DMS114 treated with DMSO at 0.1 percent for 48 hours (cell line): ENCODE results near the gene RASGEF1C.
"Not testable (repeated sequence)": the region's sequence is repeated elsewhere in the genome, so short reads cannot be mapped to it uniquely, and the experiment has no call there.

Source experiments
- DNase-seq: peaks from one replicate; lab custom pipeline; 2025; ENCODE audit not compliant: unreplicated experiment; lab: John Stamatoyannopoulos, UW

RASGEF1C gene

GRCh38 chr5:180136630-180137381 is 72.2 kb downstream of the RASGEF1C start:
- DNase-seq, result no peak

DNA sequence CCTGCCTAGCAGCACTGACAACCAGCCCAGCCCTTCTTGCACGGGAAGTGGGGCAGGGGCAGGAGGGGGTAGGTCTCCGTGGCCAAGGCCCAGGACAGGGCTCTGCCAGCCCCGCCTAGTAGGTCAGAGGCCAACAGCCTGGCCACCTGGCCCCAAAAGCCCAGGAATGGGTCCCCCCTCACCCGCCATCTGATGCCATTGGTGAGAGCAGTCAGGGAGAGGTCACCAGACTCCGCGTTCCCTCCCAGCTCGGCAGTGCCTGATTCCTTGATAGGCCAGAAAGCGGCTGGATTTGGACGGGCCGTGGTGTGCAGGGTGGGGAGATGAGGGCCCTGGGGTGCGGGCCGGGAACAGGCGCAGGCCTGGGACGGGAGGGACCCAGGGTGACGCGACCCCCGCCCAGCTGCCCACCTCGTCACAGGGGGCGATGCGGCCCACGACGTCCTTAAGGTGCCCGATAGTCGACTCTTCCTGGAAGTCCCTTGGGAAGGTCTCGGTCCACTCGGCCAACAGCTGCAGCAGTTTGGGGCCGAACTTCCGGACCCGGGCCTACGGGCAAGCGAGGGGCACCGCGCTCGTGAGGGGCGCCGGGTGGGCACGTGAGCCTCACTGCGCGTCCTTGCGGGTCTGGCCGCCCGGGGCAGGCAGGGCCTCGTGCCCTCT is 72.9 kb downstream of the RASGEF1C start:
- no peak for DNase-seq

- no peak for DNase-seq
Measured at GRCh38 chr5:180135128-180135955, 73.7 kb downstream of the RASGEF1C start.

DNA sequence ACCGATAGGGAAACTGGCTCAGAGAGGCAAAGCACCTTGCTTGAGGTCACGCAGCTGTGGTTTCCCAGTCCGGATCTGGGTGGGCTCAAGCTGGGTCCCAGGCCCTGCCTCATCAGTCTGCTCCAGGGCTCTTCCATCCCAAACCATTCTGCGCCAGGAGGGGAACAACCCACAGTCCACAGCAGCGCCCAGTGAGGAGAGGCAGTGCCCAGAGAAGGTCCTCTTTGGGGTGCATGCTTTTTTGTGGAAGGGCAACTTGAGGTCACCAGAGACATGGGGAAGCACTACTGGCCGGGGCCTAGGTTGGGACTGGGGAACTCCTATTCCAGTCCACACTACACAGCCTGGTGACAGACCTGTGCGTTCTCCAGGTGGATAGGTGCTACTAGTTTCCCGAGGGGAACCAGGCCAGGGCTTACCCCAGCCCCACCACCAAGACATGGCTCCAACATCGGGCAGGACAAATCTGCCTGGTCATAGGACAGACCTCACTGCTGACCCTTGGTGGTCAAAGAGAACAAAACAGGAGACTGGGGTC is 75.0 kb downstream of the RASGEF1C start:
- DNase-seq, result no peak

- no peak for DNase-seq
Measured at GRCh38 chr5:180133551-180133950, 75.5 kb downstream of the RASGEF1C start.

GRCh38 chr5:180133060-180133459 is 76.0 kb downstream of the RASGEF1C start:
- no peak for DNase-seq

DNA sequence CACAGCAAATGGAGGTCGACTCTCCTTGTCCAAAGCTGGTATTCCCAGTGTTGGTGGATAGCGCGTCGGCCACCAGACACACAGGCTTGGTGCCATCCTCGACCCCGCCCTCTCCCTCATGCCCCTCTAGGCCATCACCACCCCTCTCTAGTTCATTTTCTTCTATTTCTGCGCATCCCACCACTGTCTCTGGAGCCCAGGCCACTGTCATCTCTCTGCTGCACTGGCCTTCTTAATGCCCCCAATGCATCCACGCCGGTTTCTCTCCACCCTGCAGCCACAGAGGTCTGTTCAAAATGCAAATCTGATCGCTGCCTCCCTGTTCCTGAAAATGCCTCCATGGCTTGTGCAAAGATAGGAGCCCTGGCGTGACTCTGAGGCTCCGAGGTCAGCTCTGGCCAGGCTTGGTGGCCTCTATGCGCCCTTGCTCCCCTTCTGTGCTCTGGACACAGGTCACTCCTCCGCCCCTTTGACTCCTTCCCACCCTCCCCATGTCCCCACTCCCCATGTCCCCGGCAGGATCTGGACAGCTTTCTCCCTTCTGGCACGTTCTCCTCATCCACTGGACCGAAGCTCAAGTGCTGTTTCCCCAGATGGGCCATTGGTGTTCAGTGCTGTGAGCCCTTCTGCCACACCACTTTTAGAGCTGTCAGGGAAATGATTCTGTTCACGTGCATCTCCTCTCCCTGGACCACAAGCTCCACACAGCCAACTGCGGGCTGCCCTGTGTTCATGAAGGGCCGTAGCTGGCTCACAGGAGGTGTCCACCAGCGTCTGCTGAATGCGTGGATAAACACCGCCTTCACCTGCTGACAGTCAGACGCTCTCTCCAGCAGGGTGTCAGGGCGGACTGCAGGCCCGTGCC is 77.9 kb downstream of the RASGEF1C start:
- no peak for DNase-seq

DNA sequence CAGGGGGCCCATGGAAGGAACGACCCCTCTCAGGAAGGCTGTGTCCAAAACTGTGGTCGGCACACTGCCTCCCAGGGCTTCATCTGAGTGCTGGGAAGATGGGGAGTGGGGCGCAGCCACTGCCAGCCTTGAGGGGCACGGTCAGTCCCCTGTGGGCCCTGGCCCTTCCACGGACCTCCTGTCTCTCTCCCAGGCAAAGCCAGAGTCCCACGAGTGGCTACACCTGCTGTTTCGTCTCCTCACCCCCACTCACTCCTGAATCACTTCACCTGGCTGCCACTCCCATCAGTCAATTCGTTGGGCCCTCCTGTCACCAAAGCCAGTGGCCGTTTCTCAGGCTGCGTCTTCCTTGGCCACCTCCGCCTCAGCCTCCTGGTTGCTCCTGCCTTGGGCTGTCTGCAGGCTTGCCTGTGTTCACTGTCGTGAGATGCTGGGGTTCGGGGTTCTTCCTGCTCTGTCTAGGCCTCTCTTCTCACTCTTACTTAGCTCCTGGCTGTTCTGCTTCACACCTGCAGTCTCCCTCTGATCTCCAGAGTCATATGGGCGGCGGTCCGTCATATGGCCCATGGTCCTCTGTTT is 78.6 kb downstream of the RASGEF1C start:
- no peak for DNase-seq

GRCh38 chr5:180129291-180130190 is 79.5 kb downstream of the RASGEF1C start:
- DNase-seq, result no peak

- DNase-seq, result no peak
Measured at GRCh38 chr5:180128671-180129261, 80.2 kb downstream of the RASGEF1C start.

DNA sequence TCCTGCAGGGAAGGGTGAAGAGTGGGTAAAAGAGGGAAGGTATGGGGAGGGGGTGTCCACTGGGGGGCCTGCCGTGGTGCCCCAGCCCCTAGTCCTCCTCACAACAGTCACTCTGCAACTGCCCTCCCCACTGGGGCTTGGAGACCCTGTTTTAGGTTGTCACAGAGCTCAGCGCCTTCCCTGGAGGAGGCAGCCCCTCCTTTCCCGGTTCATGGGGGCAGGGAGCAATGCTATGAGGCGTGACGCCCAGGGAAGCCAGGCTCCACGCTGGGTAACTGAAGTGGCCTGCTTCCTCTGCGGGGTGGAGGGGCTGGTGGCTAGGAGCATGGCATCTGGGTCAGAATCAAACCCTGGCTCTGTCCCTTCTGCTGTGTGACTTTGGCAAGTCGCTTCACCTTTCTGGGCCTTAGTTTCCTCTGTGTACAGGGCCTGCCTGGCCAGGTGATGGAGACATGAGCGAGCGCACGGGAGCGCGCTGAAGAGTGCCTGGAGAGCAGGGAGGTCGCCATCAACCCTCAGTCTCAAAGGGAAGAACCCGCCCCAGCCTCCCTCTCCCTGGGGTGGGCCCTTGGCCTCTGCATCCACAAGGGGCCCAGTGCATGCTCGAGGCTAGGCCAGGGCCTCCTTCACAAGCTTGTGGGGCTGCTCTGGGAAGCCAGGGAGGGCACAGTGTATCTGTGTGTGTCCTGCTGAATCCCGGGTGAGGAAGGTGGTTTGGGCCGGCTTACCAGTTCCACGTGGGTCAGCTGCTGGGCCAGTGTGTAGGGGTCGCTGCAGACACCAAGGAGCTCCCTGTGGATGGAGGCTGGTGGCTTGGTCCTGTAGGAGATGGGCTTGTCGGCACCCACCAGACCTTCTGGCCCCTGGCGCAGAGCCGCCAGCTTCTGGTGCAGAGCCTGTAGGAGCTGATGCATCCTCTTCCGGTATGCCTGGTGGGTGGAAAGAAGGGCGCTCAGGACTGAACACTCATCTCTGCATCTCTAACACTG is 81.0 kb downstream of the RASGEF1C start:
- DNase-seq, result no peak

DNA sequence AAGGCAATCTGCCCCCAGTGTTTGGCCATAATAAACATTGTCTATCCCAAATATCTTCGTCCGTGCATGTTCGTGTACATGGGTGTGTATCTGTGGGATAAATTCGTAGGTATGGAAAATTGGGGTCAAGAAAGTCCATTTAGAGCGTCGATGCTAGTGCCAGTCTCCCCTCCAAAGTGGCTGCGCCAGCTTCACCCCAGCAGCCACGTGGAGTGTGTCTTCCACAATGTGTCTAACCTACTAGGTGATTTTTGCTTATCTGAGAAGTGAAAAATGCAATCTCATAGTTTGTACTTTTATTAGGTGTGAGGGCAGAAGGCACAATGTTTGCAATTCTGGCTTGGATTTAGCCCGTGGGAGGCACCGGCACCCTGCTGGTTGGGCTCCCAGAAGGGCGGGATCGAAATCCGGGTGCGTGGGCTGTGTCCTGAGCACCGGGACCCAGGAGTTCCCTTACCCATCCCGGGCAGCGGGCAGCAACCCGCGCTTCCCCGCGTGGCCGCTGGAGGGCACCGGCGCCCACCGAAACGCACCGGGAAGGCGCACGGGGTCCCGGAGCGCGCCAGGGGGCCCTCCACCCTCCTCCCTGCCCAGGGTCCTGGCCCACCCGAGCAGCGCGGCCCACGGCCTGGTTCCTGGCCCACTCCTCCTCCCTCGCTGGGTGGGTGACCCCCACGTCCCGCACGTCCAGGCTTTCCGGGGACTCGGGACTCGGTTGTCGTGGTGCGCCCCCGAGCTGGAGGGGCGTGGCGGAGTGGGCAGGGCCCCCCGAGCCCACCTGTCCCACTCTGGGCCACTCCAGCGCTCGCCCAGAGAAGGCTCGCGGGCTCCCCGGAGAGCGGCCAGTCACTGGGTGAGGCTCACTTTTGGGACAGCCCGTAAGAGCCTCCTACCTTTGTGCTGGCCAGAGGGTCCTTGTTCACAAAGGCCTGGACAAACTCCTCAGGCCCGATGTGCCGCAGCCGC is 82.0 kb downstream of the RASGEF1C start:
- no peak for DNase-seq

GRCh38 chr5:180126156-180126555 is 82.9 kb downstream of the RASGEF1C start:
- DNase-seq, result not testable (repeated sequence)

GRCh38 chr5:180124662-180125061 is 84.3 kb downstream of the RASGEF1C start:
- DNase-seq, result not testable (repeated sequence)

DNA sequence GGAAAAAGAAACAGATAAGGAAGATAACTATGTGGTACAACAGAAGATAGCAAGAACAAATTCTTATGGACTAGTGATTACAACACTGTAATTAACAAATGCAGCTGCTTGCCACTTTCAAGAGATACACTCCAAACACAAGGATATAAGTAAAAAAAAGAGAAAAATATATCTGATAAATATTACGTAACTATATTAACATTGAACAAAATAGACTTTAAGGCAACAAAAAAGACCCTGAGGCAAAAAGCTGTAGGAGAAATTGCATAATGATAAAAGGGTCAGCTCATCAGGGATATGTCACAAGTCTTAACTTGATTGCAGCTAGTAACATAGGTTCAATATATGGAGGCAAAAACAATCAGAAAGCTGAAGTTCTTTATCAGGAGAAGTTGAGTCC is 86.1 kb downstream of the RASGEF1C start:
- no peak for DNase-seq

DNA sequence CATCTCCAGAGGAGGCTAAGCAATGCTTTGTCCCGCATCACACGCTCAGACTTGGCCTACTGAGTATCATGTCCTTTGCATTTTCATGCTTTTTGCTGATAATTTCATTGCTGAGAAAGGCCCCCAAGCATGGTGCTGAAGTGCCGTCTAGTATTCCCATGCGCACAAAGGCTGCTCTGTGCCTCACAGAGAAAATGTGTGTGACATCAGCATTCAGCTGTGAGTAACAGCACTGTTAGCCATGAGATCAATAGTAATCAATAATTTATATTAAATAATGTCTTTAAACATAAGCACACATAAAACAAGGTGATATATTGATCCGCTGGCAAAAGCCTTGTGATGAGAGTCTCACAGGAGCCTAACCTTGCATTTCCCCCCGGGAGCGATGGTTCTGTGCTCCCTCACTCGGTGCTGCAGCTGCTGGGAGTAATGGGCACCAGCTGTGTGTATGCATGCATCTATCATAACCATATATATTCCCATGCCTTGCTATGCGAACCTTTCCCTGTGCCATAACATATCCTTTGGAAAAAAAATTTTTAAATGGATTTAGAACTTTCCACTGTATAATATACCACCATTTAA is 87.1 kb downstream of the RASGEF1C start:
- no peak for DNase-seq
